Peyer's patch (tissue), 4 donors: Measurements from ENCODE around the gene SMIM36.

Experiments used
- POLR2A ChIP-seq, 2 donors: fragments of 450-650 bp; IDR thresholded peaks; one replicate each; pipeline ENCODE4 v1.5.1; 2017; ENCODE audit warnings: antibody characterized with exemption in 2 of 2, mild to moderate bottlenecking in 2 of 2, moderate library complexity in 2 of 2
- TF ChIP-seq, protein P1 (sequence below), 6 experiments: fragments of 450-650 bp in 4 of 6; fragments of 200-600 bp in 2 of 6; sonication (generic) in 1 of 6; IDR thresholded peaks; one replicate each; pipeline ENCODE4 v1.5.1; 2017 to 2019; ENCODE audit warnings: antibody characterized with exemption in 6 of 6, mild to moderate bottlenecking in 3 of 6, moderate library complexity in 1 of 6

DNA sequence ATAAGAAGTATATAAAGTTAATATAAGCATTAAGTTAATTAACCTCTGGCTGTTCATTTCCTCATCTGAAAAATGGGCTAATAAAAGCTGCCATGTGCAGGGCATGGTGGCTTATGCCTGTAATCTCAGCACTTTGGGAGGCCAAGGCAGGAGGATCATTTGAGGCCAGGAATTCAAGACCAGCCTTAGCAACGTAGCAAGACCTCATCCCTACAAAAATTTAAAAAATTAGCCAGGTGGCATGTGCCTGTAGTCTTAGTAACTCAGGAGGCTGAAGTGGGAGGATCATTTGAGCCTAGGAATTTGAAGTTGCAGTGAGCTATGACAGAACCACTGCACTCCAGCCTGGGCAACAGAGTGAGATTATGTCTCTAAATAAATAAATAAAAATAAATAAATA, 49.0 kb downstream of the SMIM36 start:
- TF ChIP-seq POLR2A (IDR thresholded peaks at IDR 0.05), result no peak
- TF ChIP-seq, protein P1, sequence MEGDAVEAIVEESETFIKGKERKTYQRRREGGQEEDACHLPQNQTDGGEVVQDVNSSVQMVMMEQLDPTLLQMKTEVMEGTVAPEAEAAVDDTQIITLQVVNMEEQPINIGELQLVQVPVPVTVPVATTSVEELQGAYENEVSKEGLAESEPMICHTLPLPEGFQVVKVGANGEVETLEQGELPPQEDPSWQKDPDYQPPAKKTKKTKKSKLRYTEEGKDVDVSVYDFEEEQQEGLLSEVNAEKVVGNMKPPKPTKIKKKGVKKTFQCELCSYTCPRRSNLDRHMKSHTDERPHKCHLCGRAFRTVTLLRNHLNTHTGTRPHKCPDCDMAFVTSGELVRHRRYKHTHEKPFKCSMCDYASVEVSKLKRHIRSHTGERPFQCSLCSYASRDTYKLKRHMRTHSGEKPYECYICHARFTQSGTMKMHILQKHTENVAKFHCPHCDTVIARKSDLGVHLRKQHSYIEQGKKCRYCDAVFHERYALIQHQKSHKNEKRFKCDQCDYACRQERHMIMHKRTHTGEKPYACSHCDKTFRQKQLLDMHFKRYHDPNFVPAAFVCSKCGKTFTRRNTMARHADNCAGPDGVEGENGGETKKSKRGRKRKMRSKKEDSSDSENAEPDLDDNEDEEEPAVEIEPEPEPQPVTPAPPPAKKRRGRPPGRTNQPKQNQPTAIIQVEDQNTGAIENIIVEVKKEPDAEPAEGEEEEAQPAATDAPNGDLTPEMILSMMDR (IDR thresholded peaks at IDR 0.05), result no peak
